Activated naive CD8-positive, alpha-beta T cell treated with anti-CD3 and anti-CD28 coated beads, Interleukin-2, amount 10 ng/mL, durations not matched to agents 7 days and 5 days (primary cell): ENCODE results near the gene UBE2Q2. TPM values are rescaled to one million over a fixed set of nuclear protein-coding genes. Genes with fewer than 3 reads are reported as not detected.
"Not testable (repeated sequence)": the region's sequence is repeated elsewhere in the genome, so short reads cannot be mapped to it uniquely, and the experiment has no call there.

Source experiments
- ATAC-seq: fragments of 150-1000 bp; cut with Tn5 transposase; one replicate; pipeline ENCODE4 v1.10.0; 2021; ENCODE audit warnings: low read depth, moderate library complexity
- POLR2A ChIA-PET: fragments of 350-600 bp; sonication (Branson Sonifier 250); formaldehyde crosslinking; loops from one replicate; lab custom pipeline; 2021; ENCODE audit warnings: antibody characterized with exemption; lab: Charles Lee
- DNase-seq: peaks from one replicate; pipeline ENCODE4 v3.0.0; 2021
- H3K27ac Mint-ChIP-seq: one replicate; pipeline ENCODE4 v1.8.0; 2022; ENCODE audit warnings: mild to moderate bottlenecking, mixed read lengths
- H3K27me3 Mint-ChIP-seq: one replicate; pipeline ENCODE4 v1.8.0; 2022; ENCODE audit warnings: mild to moderate bottlenecking, moderate library complexity, mixed read lengths
- H3K36me3 Mint-ChIP-seq: one replicate; pipeline ENCODE4 v1.8.0; 2021; ENCODE audit warnings: mild to moderate bottlenecking, mixed read lengths
- H3K4me1 Mint-ChIP-seq: one replicate; pipeline ENCODE4 v1.8.0; 2021; ENCODE audit warnings: mixed read lengths
- H3K4me3 Mint-ChIP-seq: one replicate; pipeline ENCODE4 v1.8.0; 2022; ENCODE audit warnings: mild to moderate bottlenecking, moderate library complexity, mixed read lengths
- H3K9me3 Mint-ChIP-seq: one replicate; pipeline ENCODE4 v1.8.0; 2021; ENCODE audit warnings: mixed read lengths
- total RNA-seq, 2 experiments: library from RNA; stranded (reverse); gene quantifications; one replicate each; pipeline ENCODE4 v1.2.3, GENCODE V29; 2021

The UBE2Q2 gene
- total RNA-seq = 10 to 100 TPM; 27.5 to 29.7 TPM

- Mint-ChIP-seq H3K27me3 (peaks cover 19% of the 10 kb centered on the region), H3K27ac (peak within 1 kb of the TSS; percentile 90), H3K4me3 (peak within 1 kb of the TSS; percentile 94), H3K4me1 (peaks cover 33% of the 10 kb centered on the region), H3K9me3 (no peaks in the 10 kb centered on the region), H3K36me3 (peaks cover 9% of the 10 kb centered on the region)
- peak; percentile 79 for DNase-seq
- POLR2A ChIA-PET = interaction anchor here (0.6 to 2.4 kb wide), 8 partner anchors 10 to 387 kb away, joined by 3 to 13 read pairs (median 4); no protein-coding TSS in a partner anchor
- ATAC-seq = peak; percentile 63
These were observed at the start of gene UBE2Q2 for GRCh38 chr15:75842722-75843677. Gene UBE2Q2, plus strand, starts transcription at chr15:75843447. Its CDS starts 220 bp downstream, at chr15:75843667.

DNA sequence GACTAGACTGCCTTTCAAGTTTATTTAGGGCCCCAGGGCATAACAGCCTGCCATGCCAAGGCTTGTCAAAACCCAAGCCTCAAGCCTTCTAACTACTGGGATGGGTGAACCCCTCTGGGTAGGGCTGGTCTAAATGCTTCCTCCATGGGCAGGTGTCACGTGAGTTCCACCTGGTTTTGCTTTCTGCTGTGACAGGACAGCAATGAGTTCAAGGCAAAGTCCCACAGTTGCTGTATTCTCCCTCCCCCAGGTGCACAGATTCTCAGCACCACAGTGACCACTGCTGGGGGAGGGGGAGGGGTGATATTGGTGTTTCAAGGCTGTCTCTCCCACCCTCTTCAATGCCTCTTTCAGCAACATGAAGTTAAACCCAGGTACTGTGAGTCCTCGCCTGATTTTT lies 46.9 kb upstream of the UBE2Q2 start:
- DNase-seq (no peak), ATAC-seq (no peak)
- H3K36me3 Mint-ChIP-seq = no peaks in the 10 kb centered on the region
- peaks cover 61% of the 10 kb centered on the region for H3K27me3 Mint-ChIP-seq
- no peaks in the 10 kb centered on the region for H3K9me3 Mint-ChIP-seq
- POLR2A ChIA-PET = no interaction called here
- H3K27ac Mint-ChIP-seq = no peak overlapping the region
- H3K4me1 Mint-ChIP-seq = no peaks in the 10 kb centered on the region
- H3K4me3 Mint-ChIP-seq = no peak overlapping the region

- peaks cover 68% of the 10 kb centered on the region for H3K27me3 Mint-ChIP-seq
- DNase-seq, H3K36me3 Mint-ChIP-seq, H3K9me3 Mint-ChIP-seq, H3K4me1 Mint-ChIP-seq, H3K4me3 Mint-ChIP-seq, H3K27ac Mint-ChIP-seq, POLR2A ChIA-PET, ATAC-seq: not testable (repeated sequence)
These were observed 46.1 kb upstream of the UBE2Q2 start for GRCh38 chr15:75797146-75797545.

GRCh38 chr15:75799190-75799589 lies 44.1 kb upstream of the UBE2Q2 start:
- Mint-ChIP-seq H3K4me3 (no peak overlapping the region), H3K4me1 (peaks cover 4% of the 10 kb centered on the region), H3K9me3 (no peaks in the 10 kb centered on the region), H3K27ac (no peak overlapping the region), H3K36me3 (no peaks in the 10 kb centered on the region), H3K27me3 (peaks cover 69% of the 10 kb centered on the region)
- DNase-seq (no peak), ATAC-seq (no peak)
- POLR2A ChIA-PET = no interaction called here

DNA sequence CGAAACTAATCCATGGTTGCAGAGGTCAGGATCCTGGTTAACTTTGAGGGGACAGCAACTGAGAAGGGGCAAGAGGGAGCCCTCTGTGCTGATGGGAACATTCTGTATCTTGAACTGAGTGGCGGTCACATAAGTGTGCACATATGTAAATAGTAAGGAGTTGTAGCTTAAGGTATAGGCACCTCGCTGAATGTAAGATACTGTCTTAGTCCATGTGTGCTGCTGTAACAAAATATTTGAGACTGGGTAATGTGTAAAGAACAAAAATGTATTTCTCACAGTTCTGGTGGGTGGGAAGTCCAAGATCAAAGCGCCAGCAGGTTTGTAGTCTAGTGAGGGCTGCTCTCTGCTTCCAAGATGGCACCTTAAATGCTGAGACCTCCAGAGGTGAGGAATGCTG lies 42.8 kb upstream of the UBE2Q2 start:
- H3K27ac Mint-ChIP-seq, H3K4me3 Mint-ChIP-seq, H3K4me1 Mint-ChIP-seq, POLR2A ChIA-PET, H3K36me3 Mint-ChIP-seq, ATAC-seq, DNase-seq, H3K9me3 Mint-ChIP-seq: not testable (repeated sequence)
- peaks cover 67% of the 10 kb centered on the region for H3K27me3 Mint-ChIP-seq

DNA sequence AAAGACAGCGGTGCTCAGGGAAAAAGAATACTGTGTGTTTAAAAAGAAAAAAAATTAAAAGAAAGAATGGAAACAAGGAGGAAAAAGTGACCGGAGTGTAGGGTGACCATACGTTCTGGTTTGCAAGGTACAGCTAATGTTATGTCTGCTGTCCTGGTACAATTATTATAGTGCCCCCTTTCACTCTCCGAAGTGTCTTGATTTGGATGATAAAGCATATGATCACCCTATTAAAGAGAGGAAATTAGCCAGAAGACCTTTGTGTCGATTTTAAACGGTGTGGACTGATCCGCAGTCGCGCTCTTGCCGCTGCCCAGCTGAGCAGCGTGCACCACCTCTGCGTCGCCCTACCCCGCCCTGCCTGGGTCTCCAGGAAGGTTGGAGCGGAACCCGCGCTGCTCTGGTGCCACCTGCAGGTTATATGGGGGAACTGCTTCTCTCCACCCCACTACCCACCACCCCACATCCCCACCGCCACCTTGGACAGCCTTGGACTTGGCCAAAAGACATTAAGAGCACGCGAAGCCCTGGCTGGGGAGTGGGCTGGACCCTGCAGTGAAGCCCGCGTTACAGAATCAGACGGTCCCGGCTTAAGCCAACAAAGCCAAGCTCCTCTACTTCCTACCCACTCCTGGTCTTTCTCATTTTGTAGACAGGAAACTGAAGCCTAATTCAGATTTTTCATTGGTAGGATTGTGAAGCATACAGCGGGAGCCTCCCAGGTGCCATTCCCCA lies 41.2 kb upstream of the UBE2Q2 start:
- H3K4me3 Mint-ChIP-seq = peak overlapping the region; percentile 62
- peaks cover 6% of the 10 kb centered on the region for H3K4me1 Mint-ChIP-seq
- ATAC-seq = peak; percentile 99
- POLR2A ChIA-PET = interaction anchor here (1.3 kb wide), 1 partner anchor 74 kb away, joined by 3 read pairs; no protein-coding TSS in a partner anchor
- H3K9me3 Mint-ChIP-seq = no peaks in the 10 kb centered on the region
- no peaks in the 10 kb centered on the region for H3K36me3 Mint-ChIP-seq
- H3K27me3 Mint-ChIP-seq = peaks cover 64% of the 10 kb centered on the region
- no peak overlapping the region for H3K27ac Mint-ChIP-seq
- peak; percentile 81 for DNase-seq

DNA sequence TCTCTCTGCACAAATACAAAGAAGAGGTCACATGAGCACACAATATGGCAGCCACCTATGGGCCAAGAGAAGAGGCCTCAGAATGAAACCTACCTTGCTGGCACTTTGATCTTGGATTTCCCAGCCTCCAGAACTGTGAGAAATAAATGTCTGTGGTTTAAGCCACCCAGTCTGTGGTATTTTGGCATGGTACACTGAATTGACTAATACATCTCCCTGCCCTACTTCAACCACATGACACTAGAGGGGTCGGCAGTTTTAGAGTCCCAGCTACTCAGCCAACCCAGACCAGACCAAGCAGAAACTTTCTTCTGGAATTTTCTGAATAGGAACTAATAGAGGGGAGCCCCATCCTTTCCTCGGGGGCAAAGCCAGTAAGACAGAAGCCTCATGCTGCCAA lies 35.8 kb upstream of the UBE2Q2 start:
- ATAC-seq, H3K27ac Mint-ChIP-seq, H3K4me3 Mint-ChIP-seq, H3K9me3 Mint-ChIP-seq, DNase-seq, H3K36me3 Mint-ChIP-seq, H3K4me1 Mint-ChIP-seq, POLR2A ChIA-PET: not testable (repeated sequence)
- H3K27me3 Mint-ChIP-seq = peaks cover 18% of the 10 kb centered on the region

GRCh38 chr15:75808009-75808408 lies 35.2 kb upstream of the UBE2Q2 start:
- POLR2A ChIA-PET = interaction anchor here (1.2 kb wide), 1 partner anchor 96 kb away, joined by 3 read pairs; the partner anchor contains the start of gene FBXO22
- H3K9me3 Mint-ChIP-seq, H3K4me3 Mint-ChIP-seq, H3K27ac Mint-ChIP-seq, ATAC-seq, H3K36me3 Mint-ChIP-seq, H3K4me1 Mint-ChIP-seq, DNase-seq: not testable (repeated sequence)
- H3K27me3 Mint-ChIP-seq = peaks cover 13% of the 10 kb centered on the region

GRCh38 chr15:75808563-75808962 lies 34.7 kb upstream of the UBE2Q2 start:
- Mint-ChIP-seq H3K4me3 (no peak overlapping the region), H3K27ac (no peak overlapping the region), H3K36me3 (no peaks in the 10 kb centered on the region), H3K9me3 (no peaks in the 10 kb centered on the region), H3K4me1 (peaks cover 7% of the 10 kb centered on the region), H3K27me3 (peaks cover 11% of the 10 kb centered on the region)
- DNase-seq (no peak), ATAC-seq (no peak)
- POLR2A ChIA-PET = interaction anchor here (1.2 kb wide), 1 partner anchor 96 kb away, joined by 3 read pairs; the partner anchor contains the start of gene FBXO22

- POLR2A ChIA-PET = interaction anchor here (0.6 to 1.6 kb wide), 2 partner anchors 329 to 1234 kb away, joined by 3 to 5 read pairs; no protein-coding TSS in a partner anchor
These were observed 33.1 kb upstream of the UBE2Q2 start for GRCh38 chr15:75809986-75810750.

GRCh38 chr15:75810874-75811498 lies 32.3 kb upstream of the UBE2Q2 start:
- peaks cover 7% of the 10 kb centered on the region for H3K4me1 Mint-ChIP-seq
- no peak overlapping the region for H3K4me3 Mint-ChIP-seq
- no peaks in the 10 kb centered on the region for H3K36me3 Mint-ChIP-seq
- DNase-seq = no peak
- no peak overlapping the region for H3K27ac Mint-ChIP-seq
- H3K27me3 Mint-ChIP-seq = peaks cover 6% of the 10 kb centered on the region
- no peak for ATAC-seq
- no peaks in the 10 kb centered on the region for H3K9me3 Mint-ChIP-seq
- POLR2A ChIA-PET = interaction anchor here (1.6 kb wide), 1 partner anchor 328 kb away, joined by 5 read pairs; no protein-coding TSS in a partner anchor

More at GRCh38 chr15:75809986-75810750, 33.1 kb upstream of the UBE2Q2 start:
- DNase-seq (no peak), ATAC-seq (peak; percentile 39)
- peaks cover 7% of the 10 kb centered on the region for H3K4me1 Mint-ChIP-seq
- no peaks in the 10 kb centered on the region for H3K36me3 Mint-ChIP-seq
- no peak overlapping the region for H3K4me3 Mint-ChIP-seq
- no peak overlapping the region for H3K27ac Mint-ChIP-seq
- H3K9me3 Mint-ChIP-seq = no peaks in the 10 kb centered on the region
- H3K27me3 Mint-ChIP-seq = peaks cover 8% of the 10 kb centered on the region

GRCh38 chr15:75811626-75812025 lies 31.6 kb upstream of the UBE2Q2 start:
- POLR2A ChIA-PET = no interaction called here
- peaks cover 2% of the 10 kb centered on the region for H3K9me3 Mint-ChIP-seq
- no peak overlapping the region for H3K4me3 Mint-ChIP-seq
- ATAC-seq = no peak
- DNase-seq = no peak
- H3K36me3 Mint-ChIP-seq = no peaks in the 10 kb centered on the region
- peaks cover 10% of the 10 kb centered on the region for H3K4me1 Mint-ChIP-seq
- no peak overlapping the region for H3K27ac Mint-ChIP-seq
- H3K27me3 Mint-ChIP-seq = peaks cover under 1% of the 10 kb centered on the region
